Right lobe of liver (tissue), 4 donors: Measurements from ENCODE around the gene ERN1.

Experiments
- POLR2A ChIP-seq: fragments of 450-650 bp; IDR thresholded peaks from one replicate; pipeline ENCODE4 v1.6.1; 2017; ENCODE audit warnings: antibody characterized with exemption, mild to moderate bottlenecking
- TF ChIP-seq, protein P1 (sequence below), 4 donors: fragments of 200-600 bp in 3 of 4; fragments of 450-650 bp in 1 of 4; IDR thresholded peaks; one replicate each; pipeline versions ENCODE4 v1.5.1 to v1.8.0; 2016 to 2022; ENCODE audit warnings: antibody characterized with exemption in 4 of 4, mild to moderate bottlenecking in 2 of 4
- donor health status: DM: no; HTN: no; CAD: no.
- donor health status: DM: no; HTN: no; CAD: no.
- donor health status: DM: no; HTN: yes; CAD: no.

DNA sequence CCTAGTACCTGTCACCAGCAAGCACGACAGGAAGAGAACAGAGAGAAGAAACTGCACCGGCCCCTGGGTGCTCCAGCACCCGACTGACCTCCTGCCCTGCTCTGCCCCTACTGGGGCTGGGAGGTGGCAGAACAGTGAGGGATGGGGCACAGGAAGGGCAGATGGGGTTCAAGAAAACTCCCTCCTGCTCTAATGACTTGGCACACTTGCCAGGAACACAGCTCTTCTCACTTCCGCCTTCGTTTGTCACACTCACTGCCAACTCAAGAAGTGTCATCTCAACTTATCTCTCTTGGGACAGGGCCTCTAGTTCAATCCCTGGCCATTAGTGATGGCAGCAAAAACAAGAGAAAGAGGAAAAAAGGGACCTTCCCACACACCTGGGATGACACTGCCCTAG lies 66.9 kb downstream of the ERN1 start:
- TF ChIP-seq, protein P1, sequence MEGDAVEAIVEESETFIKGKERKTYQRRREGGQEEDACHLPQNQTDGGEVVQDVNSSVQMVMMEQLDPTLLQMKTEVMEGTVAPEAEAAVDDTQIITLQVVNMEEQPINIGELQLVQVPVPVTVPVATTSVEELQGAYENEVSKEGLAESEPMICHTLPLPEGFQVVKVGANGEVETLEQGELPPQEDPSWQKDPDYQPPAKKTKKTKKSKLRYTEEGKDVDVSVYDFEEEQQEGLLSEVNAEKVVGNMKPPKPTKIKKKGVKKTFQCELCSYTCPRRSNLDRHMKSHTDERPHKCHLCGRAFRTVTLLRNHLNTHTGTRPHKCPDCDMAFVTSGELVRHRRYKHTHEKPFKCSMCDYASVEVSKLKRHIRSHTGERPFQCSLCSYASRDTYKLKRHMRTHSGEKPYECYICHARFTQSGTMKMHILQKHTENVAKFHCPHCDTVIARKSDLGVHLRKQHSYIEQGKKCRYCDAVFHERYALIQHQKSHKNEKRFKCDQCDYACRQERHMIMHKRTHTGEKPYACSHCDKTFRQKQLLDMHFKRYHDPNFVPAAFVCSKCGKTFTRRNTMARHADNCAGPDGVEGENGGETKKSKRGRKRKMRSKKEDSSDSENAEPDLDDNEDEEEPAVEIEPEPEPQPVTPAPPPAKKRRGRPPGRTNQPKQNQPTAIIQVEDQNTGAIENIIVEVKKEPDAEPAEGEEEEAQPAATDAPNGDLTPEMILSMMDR (IDR thresholded peaks at IDR 0.05), result no peak
- TF ChIP-seq POLR2A, result no peak
